K562 (cell line): ENCODE data around the gene PALLD. TPM values are rescaled to one million over a fixed set of nuclear protein-coding genes. Genes with fewer than 3 reads are reported as not detected.

Experiments used
- ATAC-seq: fragments of 200-7000 bp; cut with Tn5 transposase; 3 replicates; pipeline ENCODE4 v1.9.1; 2020; ENCODE audit warnings: moderate library complexity
- BruUV-seq: library from RNA; stranded (reverse); fragments of 400-500 nt; replicated peaks from 2 replicates; lab custom pipeline; 2021; lab: Mats Ljungman, UMichigan
- CTCF ChIA-PET: fragments of 300-600 bp; formaldehyde crosslinking; extraction: SDS; loops from one replicate; lab custom pipeline; 2021; ENCODE audit warnings: low intra/inter-chr PET ratio; lab: Yijun Ruan, JAX
- POLR2A ChIA-PET: fragments of 300-600, 350-650 bp; sonication (Branson Sonifier 250); formaldehyde crosslinking; extraction: SDS; loops from one replicate; lab custom pipeline; 2021; ENCODE audit warnings: antibody characterized with exemption, inconsistent platforms; lab: Yijun Ruan, JAX
- DNase-seq, 4 experiments: peaks; one replicate each; pipeline versions ENCODE4 v3.0.0 to v3.0.0-alpha.2; 2011 to 2018; ENCODE audit warnings: low spot score in 3 of 4, mixed read lengths in 3 of 4; ENCODE audit errors: extremely low read depth in 1 of 4
- FAIRE-seq: peaks from 2 replicates; lab custom pipeline; 2011; peaks lifted over from hg19 to GRCh38; lab: Jason Lieb, UNC
- H2AFZ ChIP-seq: 2 replicates; pipeline ENCODE4 v1.6.0; 2011; ENCODE audit warnings: low read depth, low read length, control low read depth, inconsistent platforms
- H3K27ac ChIP-seq: fragments of 200-600 bp; 3 replicates; pipeline ENCODE4 v1.8.0; 2011; ENCODE audit warnings: low read depth, mild to moderate bottlenecking, control low read depth, inconsistent platforms, low read length, moderate library complexity, mixed read lengths; ENCODE audit errors: extremely low read depth
- H3K27me3 ChIP-seq, 2 experiments: fragments of 300-600 bp in 1 of 2; 2 replicates in 1 of 2; 3 replicates in 1 of 2; pipeline versions ENCODE4 v1.6.0 to v1.8.0; 2011; ENCODE audit warnings: inconsistent platforms in 2 of 2, low read length in 2 of 2, mild to moderate bottlenecking in 1 of 2, mixed read lengths in 1 of 2, moderate library complexity in 1 of 2; ENCODE audit not compliant: control insufficient read depth in 2 of 2, insufficient read depth in 2 of 2
- H3K36me3 ChIP-seq: fragments of 300-600 bp; 3 replicates; pipeline ENCODE4 v1.8.0; 2011; ENCODE audit warnings: mild to moderate bottlenecking, low read length, inconsistent platforms; ENCODE audit not compliant: control insufficient read depth, insufficient read depth
- H3K4me1 ChIP-seq, 2 experiments: fragments of 200-600 bp in 1 of 2; replicated peaks in 1 of 2; 2 replicates in 1 of 2; 3 replicates in 1 of 2; pipeline versions ENCODE4 v1.5.1 to v1.8.0; 2011; ENCODE audit warnings: inconsistent platforms in 2 of 2, low read length in 2 of 2, mild to moderate bottlenecking in 1 of 2, mixed read lengths in 1 of 2, moderate library complexity in 1 of 2; ENCODE audit not compliant: control insufficient read depth in 2 of 2, insufficient read depth in 2 of 2
- H3K4me2 ChIP-seq: 2 replicates; pipeline ENCODE4 v1.6.1; 2011; ENCODE audit warnings: low read length, control low read depth, inconsistent platforms, mixed read lengths; ENCODE audit not compliant: insufficient read depth
- H3K4me3 ChIP-seq: fragments of 200-600 bp; sonication (generic), shearing (Covaris generic); 2 replicates; pipeline ENCODE4 v1.5.1; 2016; ENCODE audit warnings: control low read depth, inconsistent platforms
- H3K79me2 ChIP-seq: fragments of 200-600 bp; 3 replicates; pipeline ENCODE4 v1.8.0; 2011; ENCODE audit warnings: low read length, inconsistent platforms; ENCODE audit not compliant: control insufficient read depth, insufficient read depth
- H3K9ac ChIP-seq, 2 experiments: 2 replicates each; pipeline versions ENCODE4 v1.6.0 to v1.6.1; 2011; ENCODE audit warnings: low read depth in 2 of 2, low read length in 2 of 2, control low read depth in 1 of 2, inconsistent platforms in 1 of 2, mild to moderate bottlenecking in 1 of 2, mixed read lengths in 1 of 2; ENCODE audit not compliant: insufficient read depth in 1 of 2
- H3K9me1 ChIP-seq: one replicate; pipeline ENCODE4 v1.6.0; 2011; ENCODE audit warnings: inconsistent platforms, mild to moderate bottlenecking, low read length, moderate library complexity; ENCODE audit not compliant: control insufficient read depth, insufficient read depth
- H3K9me3 ChIP-seq: replicated peaks from 2 replicates; pipeline ENCODE4 v1.5.1; 2011; ENCODE audit warnings: low read depth, low read length, inconsistent platforms; ENCODE audit not compliant: control insufficient read depth, insufficient read depth
- H4K20me1 ChIP-seq: replicated peaks from 2 replicates; pipeline ENCODE4 v1.6.1; 2011; ENCODE audit warnings: low read length, inconsistent platforms, mixed read lengths; ENCODE audit not compliant: control insufficient read depth, insufficient read depth
- ASH1L ChIP-seq: fragments of 450-650 bp; IDR thresholded peaks from 2 replicates; pipeline ENCODE4 v1.6.1; 2018; ENCODE audit warnings: borderline replicate concordance, mild to moderate bottlenecking, low read depth; ENCODE audit not compliant: partially characterized antibody
- CREBBP ChIP-seq: IDR thresholded peaks from one replicate; pipeline ENCODE4 v1.6.1; 2012; ENCODE audit warnings: low read depth, mild to moderate bottlenecking, control low read depth, inconsistent platforms, low read length
- EP300 ChIP-seq: IDR thresholded peaks from 2 replicates; pipeline ENCODE4 v1.6.1; 2012; ENCODE audit warnings: low read length, improper control_type of control experiment
- ETV5 ChIP-seq: sonication (generic); formaldehyde crosslinking; IDR thresholded peaks from 2 replicates; pipeline ENCODE4 v1.4.0; 2020; ENCODE audit warnings: low read depth, mild to moderate bottlenecking, missing genetic modification reagents
- FOXK2 ChIP-seq, 2 experiments: fragments of 450-650 bp; IDR thresholded peaks in 1 of 2; conservative IDR thresholded peaks in 1 of 2; 2 replicates each; pipeline ENCODE4 v1.6.1; 2016; ENCODE audit warnings: low read depth in 2 of 2, mild to moderate bottlenecking in 1 of 2
- NFIC ChIP-seq: fragments of 450-650 bp; IDR thresholded peaks from 2 replicates; pipeline ENCODE4 v1.6.1; 2017; ENCODE audit warnings: mild to moderate bottlenecking, inconsistent platforms
- RBFOX2 ChIP-seq: fragments of 200-400 bp; formaldehyde crosslinking; IDR thresholded peaks from 2 replicates; pipeline ENCODE4 v1.6.1; 2017; ENCODE audit warnings: low read depth, mild to moderate bottlenecking, low read length, moderate library complexity
- SUPT5H ChIP-seq: fragments of 450-650 bp; IDR thresholded peaks from 2 replicates; pipeline ENCODE4 v1.6.1; 2016
- TAF9B ChIP-seq: fragments of 450-650 bp; IDR thresholded peaks from 2 replicates; pipeline ENCODE4 v1.6.1; 2018; ENCODE audit warnings: mild to moderate bottlenecking; ENCODE audit not compliant: partially characterized antibody
- TCF7 ChIP-seq: sonication (generic); IDR thresholded peaks from 2 replicates; pipeline ENCODE4 v1.6.1; 2016; ENCODE audit warnings: antibody characterized with exemption, borderline replicate concordance
- TCFL5 ChIP-seq: fragments of 250-450 bp; sonication (Bioruptor Pico); conservative IDR thresholded peaks from 2 replicates; pipeline ENCODE4 v1.6.1; 2021; ENCODE audit warnings: mild to moderate bottlenecking, moderate library complexity, matching md5 sums
- THRAP3 ChIP-seq: fragments of 450-650 bp; IDR thresholded peaks from 2 replicates; pipeline ENCODE4 v1.6.1; 2016; ENCODE audit warnings: mild to moderate bottlenecking, inconsistent platforms, borderline replicate concordance
- ZNF197 ChIP-seq: fragments of 200-800 bp; sonication (Bioruptor generic); IDR thresholded peaks from 2 replicates; pipeline ENCODE4 v1.6.1; 2016; ENCODE audit warnings: low read depth, missing genetic modification characterization, missing compliant biosample characterization
- ZNF280B ChIP-seq: fragments of 250-450 bp; sonication (Bioruptor Pico); IDR thresholded peaks from 2 replicates; pipeline ENCODE4 v1.5.1; 2021; ENCODE audit warnings: mild to moderate bottlenecking
- WGBS: fragments of 100-300 bp; shearing (Covaris generic); methylation state at CpG from one replicate; pipeline ENCODE4 v1.1.6; 2016; ENCODE audit warnings: low coverage, mixed read lengths; ENCODE audit not compliant: insufficient coverage; ENCODE audit errors: missing lambda C conversion rate; 5-methylcytosine and 5-hydroxymethylcytosine counted together
- in situ Hi-C: fragments of 300-500 bp; cut with MboI; formaldehyde crosslinking; loops from 4 replicates; pipeline ENCODE4 v1.15.0; 2018; ENCODE audit warnings: inconsistent platforms, mixed read lengths
- intact Hi-C: fragments of 100-400 bp; cut with micrococcal nuclease; formaldehyde crosslinking; loops from 2 replicates; pipeline ENCODE4 v1.14.2; 2022
- polyA plus RNA-seq, 8 experiments: library from polyadenylated mRNA; depleted of rRNA in 4 of 8; stranded (reverse) in 5 of 8; unstranded in 3 of 8; fragments of >200 nt; fragmentation: Nextera tagmentation in 2 of 8; fragmentation: Illumina TruSeq in 1 of 8; extraction: Ambion mirVana in 2 of 8; extraction: Trizol in 1 of 8; gene quantifications; 2 replicates each; pipeline versions ENCODE4 v1.2.1 to v1.2.3, GENCODE V29; 2011 to 2014; ENCODE audit warnings: inconsistent platforms in 1 of 8, missing spikeins in 1 of 8
- total RNA-seq, 7 experiments: library from RNA; depleted of rRNA in 6 of 7; stranded (reverse); fragments of >200 nt in 6 of 7; fragmentation: Illumina TruSeq in 2 of 7; extraction: Trizol in 2 of 7; gene quantifications; 2 replicates each; pipeline versions ENCODE4 v1.2.1 to v1.2.3, GENCODE V29; 2011 to 2021; ENCODE audit warnings: low replicate concordance in 1 of 7

PALLD gene
- total and polyA plus RNA-seq, 9 of the 15 experiments (the other 6 are each of a cell fraction or from before 2014, with no cell fraction given): 0.01 to 0.35 (median 0.06) TPM; not detected in 3

GRCh38 chr4:168507178-168507815, 10.4 kb downstream of the PALLD start:
- Histone ChIP-seq H3K27me3 (peaks cover 0 to 4% of the 10 kb centered on the region in 2 experiments; a peak in 1 of 5 replicates), H4K20me1 (no peaks in the 10 kb centered on the region), H3K9ac (no peak overlapping the region), H3K9me3 (no peaks in the 10 kb centered on the region), H2AFZ (no peak overlapping the region), H3K9me1 (no peaks in the 10 kb centered on the region), H3K4me2 (no peak overlapping the region), H3K4me3 (no peak overlapping the region), H3K36me3 (no peaks in the 10 kb centered on the region), H3K79me2 (no peaks in the 10 kb centered on the region), H3K27ac (no peak overlapping the region), H3K4me1 (no peaks in the 10 kb centered on the region; a peak in 1 of 5 replicates)
- FAIRE-seq: no peak
- in situ Hi-C loops: no loop called here
- CTCF ChIA-PET: no interaction called here
- DNase-seq: no peak
- WGBS: 3% methylated on average over 7 of the region's 7 CpGs
- BruUV-seq: no TSS peak
- TF ChIP-seq TCF7 (no peak), TCFL5 (CRISPR knock-in tag) (no peak), ZNF197 (CRISPR knock-in tag) (no peak), TAF9B (no peak), SUPT5H (no peak), RBFOX2 (no peak), THRAP3 (no peak), EP300 (no peak), ZNF280B (no peak), ASH1L (no peak), NFIC (no peak), ETV5 (no peak), CREBBP (no peak), FOXK2 (conservative IDR thresholded peaks at IDR 0.05 in 1 of 2, IDR thresholded peaks at IDR 0.05 in 1 of 2; ENCODE audit: low read depth in 2 of 2) (no peak)
- POLR2A ChIA-PET: no interaction called here
- intact Hi-C loops: no loop called here
- no peak for ATAC-seq
